C4-2B (cell line): ENCODE data around the gene ABCA4.

Experiments used
- H3K27ac ChIP-seq: fragments of 450-650 bp; 2 replicates; pipeline ENCODE4 v1.5.1; 2017
- CTCF ChIP-seq: fragments of 450-650 bp; conservative IDR thresholded peaks from 2 replicates; pipeline ENCODE4 v1.5.1; 2017; ENCODE audit warnings: mild to moderate bottlenecking
- ZFX ChIP-seq: fragments of 450-650 bp; IDR thresholded peaks from 2 replicates; pipeline ENCODE4 v1.6.1; 2017

Gene ABCA4

DNA sequence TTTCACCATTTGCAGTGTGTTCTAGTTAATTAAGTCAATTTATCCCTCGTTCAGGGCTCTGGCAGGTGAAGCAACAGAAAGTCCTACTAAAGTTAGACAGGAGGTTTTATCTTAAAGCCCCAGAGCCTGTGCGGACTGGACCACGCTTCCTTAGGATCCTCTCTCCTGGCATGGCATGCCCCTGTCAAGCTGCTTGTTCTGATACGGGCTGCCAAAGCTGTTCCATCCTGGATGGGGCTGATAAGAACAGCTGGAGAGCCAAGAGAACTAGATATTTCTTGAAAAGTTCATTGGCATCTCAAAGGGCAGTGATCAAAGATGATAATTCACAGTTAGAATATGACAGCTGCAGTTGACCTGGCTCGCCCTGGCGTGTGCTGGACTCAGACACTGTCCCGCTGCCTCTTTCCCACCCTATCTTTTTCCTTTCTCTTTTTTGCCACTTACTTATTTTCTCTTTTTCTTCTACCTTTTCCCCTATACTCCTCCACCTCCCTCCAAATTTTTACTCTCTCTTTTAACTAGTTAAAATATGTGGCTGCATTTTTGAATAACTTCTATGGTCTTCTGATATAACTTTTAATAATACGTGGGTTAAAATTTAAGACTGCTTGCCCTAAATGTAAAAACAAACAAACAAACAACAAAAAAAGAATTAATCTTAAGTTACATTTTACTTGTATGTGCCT lies 96.7 kb downstream of the ABCA4 start:
- TF ChIP-seq ZFX (no peak), CTCF (no peak)
- H3K27ac ChIP-seq = no peak overlapping the region

DNA sequence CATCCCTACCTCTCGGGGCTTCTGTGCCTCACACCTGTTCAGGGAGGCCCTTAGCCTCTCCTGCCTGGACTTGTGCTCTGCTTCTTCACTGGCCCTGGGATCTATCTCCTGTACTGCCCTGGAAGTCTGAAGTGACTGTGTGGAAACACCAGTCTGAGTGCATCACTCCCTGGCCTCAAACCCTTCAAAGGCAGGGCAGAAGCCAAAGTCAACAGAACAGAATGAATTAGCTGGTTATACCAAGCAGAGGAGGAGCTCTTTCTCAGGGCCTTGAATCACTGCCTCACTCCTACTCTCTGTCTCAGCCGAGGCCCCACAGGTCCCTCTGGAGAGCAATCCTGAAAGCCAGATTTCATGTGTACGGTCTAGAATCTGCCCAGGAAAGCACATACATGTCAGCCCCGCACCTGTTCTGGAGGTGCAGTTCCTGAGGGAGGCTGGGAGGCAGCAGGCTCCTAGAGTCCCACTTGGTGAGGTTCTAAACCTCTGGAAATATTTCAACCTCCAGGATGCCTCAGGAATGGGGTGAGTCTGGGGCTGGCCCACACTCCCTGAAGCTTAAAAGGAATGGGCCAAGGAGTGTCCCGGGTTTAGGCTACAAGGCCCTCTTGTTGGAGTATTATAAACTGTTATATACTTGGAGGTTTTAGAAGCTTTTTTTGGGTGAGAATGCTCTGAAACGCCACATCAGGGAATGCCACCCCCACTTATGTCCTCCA lies 98.3 kb downstream of the ABCA4 start:
- TF ChIP-seq ZFX (no peak), CTCF (no peak)
- peak overlapping the region; percentile 15 for H3K27ac ChIP-seq

DNA sequence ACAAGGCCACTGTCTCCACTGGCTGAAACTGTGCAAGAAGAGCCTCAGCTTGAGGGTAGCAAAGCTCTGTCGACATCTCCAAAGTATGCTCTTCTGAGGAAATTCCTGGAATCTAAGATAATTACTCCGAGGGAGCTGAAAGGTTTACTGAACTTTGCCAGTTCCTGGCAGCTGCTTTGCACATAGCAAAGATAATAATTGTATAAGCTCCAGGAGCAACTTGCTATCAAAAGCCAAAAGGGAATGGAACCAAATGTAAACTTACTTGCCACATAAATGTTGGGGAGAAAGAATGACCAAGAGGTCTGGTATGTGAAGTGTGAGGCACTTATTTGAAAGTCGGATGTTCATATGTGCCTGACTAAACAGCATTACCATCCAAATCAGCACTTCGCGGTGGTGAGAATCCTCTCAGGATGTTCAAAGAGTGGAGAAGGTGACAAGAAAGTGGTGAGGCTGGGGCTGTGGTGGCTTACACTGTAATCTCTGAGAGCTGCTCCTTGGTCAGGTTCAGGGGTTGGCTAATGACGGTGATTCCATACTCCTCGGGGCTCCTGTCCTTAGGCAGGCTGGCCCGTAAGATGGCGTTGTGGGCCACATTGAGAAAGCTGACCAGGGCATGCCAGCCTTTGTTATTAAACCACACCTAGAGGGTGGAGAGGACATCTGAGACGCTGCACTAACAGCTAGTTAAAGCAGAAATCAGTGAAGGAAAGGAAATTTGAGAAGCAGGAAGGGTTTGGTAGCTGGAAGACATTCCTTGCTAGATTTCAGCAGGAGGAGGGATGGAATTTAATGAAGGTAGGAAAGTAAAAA lies 100.0 kb downstream of the ABCA4 start:
- no peak for TF ChIP-seq ZFX
- no peak overlapping the region for H3K27ac ChIP-seq

DNA sequence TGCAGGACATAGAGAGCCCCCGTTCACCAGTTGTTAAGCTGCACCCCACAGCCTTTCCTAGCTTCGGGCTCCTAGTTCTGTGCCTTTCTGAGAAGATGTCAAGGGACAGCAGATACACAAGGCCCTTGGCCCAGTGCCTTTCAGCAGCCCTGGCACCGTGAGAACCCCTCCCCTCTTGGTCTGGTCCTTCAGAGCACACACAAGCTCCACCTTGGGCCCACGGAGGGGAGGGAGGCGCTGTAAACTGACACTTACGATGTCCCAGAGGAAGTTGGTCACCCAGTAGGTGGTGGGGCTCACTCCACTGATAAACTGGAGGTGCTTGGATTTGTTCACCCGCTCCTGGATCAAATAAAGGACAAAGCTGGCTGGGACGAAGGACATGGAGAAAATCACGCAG lies 101.6 kb downstream of the ABCA4 start:
- H3K27ac ChIP-seq = no peak overlapping the region
- no peak for TF ChIP-seq CTCF
- no peak for TF ChIP-seq ZFX

- no peak for TF ChIP-seq ZFX
- no peak for TF ChIP-seq CTCF
Measured at GRCh38 chr1:94017155-94017829, 103.7 kb downstream of the ABCA4 start.

GRCh38 chr1:94015489-94015817 lies 105.5 kb downstream of the ABCA4 start:
- TF ChIP-seq CTCF = no peak
- no peak for TF ChIP-seq ZFX
- no peak overlapping the region for H3K27ac ChIP-seq

More at GRCh38 chr1:94017155-94017829, 103.7 kb downstream of the ABCA4 start:
- no peak overlapping the region for H3K27ac ChIP-seq

DNA sequence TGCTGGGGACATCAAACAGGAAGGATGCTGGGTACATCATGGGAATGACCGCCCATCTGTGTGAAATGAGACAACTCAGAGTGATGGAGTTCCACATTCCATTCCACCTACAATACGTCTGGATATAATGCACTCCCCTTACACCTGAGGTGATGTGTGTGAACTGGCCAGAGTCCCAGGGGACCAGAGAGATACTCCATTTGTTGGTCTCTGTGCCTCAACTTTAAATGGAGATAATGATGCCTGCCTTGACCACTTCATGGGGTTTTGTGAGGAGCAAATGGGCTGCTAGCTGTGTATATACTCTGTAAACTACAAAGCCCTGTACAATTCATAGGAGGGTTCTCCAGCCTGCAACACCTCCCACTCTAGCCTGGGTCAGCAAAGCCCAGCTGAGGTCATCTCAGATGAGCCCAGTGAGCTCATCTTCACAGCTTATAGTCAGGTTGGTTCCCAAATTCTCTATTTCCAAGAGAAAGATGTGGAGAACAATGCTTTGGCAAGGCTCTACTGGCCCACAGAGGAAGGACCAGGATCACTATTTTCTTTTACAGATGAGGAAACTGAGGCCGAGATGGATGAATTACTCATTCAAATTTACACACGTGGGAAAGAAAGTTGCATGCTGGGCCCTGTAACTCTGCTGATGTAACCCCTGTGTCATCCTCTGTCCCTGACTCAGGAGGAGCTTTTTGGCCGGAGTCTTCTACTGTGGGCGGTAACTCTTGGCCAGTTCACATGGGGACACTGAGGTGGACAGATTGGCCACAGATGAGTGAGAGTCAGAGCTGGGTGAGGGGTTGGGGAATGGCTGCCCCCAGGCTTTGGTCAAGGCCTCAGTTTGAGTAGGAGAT lies 106.1 kb downstream of the ABCA4 start:
- no peak overlapping the region for H3K27ac ChIP-seq
- no peak for TF ChIP-seq ZFX
- TF ChIP-seq CTCF = no peak
